Esophagus muscularis mucosa (tissue), 4 donors: ENCODE data around the gene RNF175.

Experiments used
- CTCF ChIP-seq, 3 experiments: fragments of 200-600 bp in 2 of 3; fragments of 450-650 bp in 1 of 3; sonication (generic) in 2 of 3; IDR thresholded peaks; one replicate each; pipeline ENCODE4 v1.5.1; 2017 to 2019; ENCODE audit warnings: antibody characterized with exemption in 3 of 3, mild to moderate bottlenecking in 2 of 3, moderate library complexity in 1 of 3
- EP300 ChIP-seq: sonication (generic); formaldehyde crosslinking; IDR thresholded peaks from one replicate; pipeline ENCODE4 v1.6.1; 2017; ENCODE audit warnings: antibody characterized with exemption
- POLR2A ChIP-seq: fragments of 450-650 bp; IDR thresholded peaks from one replicate; pipeline ENCODE4 v1.6.1; 2017; ENCODE audit warnings: antibody characterized with exemption, moderate library complexity, mild to moderate bottlenecking, low read depth

GRCh38 chr4:153725831-153726154 lies 34.0 kb downstream of the RNF175 start:
- TF ChIP-seq CTCF (IDR thresholded peaks at IDR 0.05) (no peak), EP300 (no peak), POLR2A (no peak)
